SK-N-SH (cell line): ENCODE results near the gene OGDHL.

Experiments
- MAX ChIP-seq: IDR thresholded peaks from 2 replicates; pipeline ENCODE4 v1.4.0; 2012; ENCODE audit warnings: low read depth
- MEF2A ChIP-seq: IDR thresholded peaks from 2 replicates; pipeline ENCODE4 v1.4.0; 2012; ENCODE audit warnings: low read depth, borderline replicate concordance
- RCOR1 ChIP-seq: fragments of 150-350 bp; IDR thresholded peaks from 2 replicates; pipeline ENCODE4 v1.6.1; 2017; ENCODE audit warnings: antibody characterized with exemption, low read length

GRCh38 chr10:49744091-49744685 lies 17.9 kb downstream of the OGDHL start:
- TF ChIP-seq MAX = no peak
- TF ChIP-seq MEF2A = no peak
- no peak for TF ChIP-seq RCOR1
